Rectal smooth muscle tissue (tissue), 1 donor: Measurements from ENCODE around the gene PLXNB2.

Experiments used
- H3K27ac ChIP-seq: one replicate; pipeline ENCODE4 v1.7.0; 2013; ENCODE audit warnings: low read depth, low read length, inconsistent platforms
- H3K27me3 ChIP-seq: one replicate; pipeline ENCODE4 v1.7.0; 2013; ENCODE audit warnings: low read length; ENCODE audit not compliant: control insufficient read depth, insufficient read depth
- H3K36me3 ChIP-seq: one replicate; pipeline ENCODE4 v1.7.0; 2013; ENCODE audit warnings: low read length; ENCODE audit not compliant: control insufficient read depth, insufficient read depth
- H3K4me1 ChIP-seq: one replicate; pipeline ENCODE4 v1.7.0; 2013; ENCODE audit warnings: low read length; ENCODE audit not compliant: control insufficient read depth, insufficient read depth
- H3K4me3 ChIP-seq: one replicate; pipeline ENCODE4 v1.7.0; 2013; ENCODE audit warnings: low read length
- H3K9ac ChIP-seq: one replicate; pipeline ENCODE4 v1.7.0; 2013; ENCODE audit warnings: low read length

The PLXNB2 gene

DNA sequence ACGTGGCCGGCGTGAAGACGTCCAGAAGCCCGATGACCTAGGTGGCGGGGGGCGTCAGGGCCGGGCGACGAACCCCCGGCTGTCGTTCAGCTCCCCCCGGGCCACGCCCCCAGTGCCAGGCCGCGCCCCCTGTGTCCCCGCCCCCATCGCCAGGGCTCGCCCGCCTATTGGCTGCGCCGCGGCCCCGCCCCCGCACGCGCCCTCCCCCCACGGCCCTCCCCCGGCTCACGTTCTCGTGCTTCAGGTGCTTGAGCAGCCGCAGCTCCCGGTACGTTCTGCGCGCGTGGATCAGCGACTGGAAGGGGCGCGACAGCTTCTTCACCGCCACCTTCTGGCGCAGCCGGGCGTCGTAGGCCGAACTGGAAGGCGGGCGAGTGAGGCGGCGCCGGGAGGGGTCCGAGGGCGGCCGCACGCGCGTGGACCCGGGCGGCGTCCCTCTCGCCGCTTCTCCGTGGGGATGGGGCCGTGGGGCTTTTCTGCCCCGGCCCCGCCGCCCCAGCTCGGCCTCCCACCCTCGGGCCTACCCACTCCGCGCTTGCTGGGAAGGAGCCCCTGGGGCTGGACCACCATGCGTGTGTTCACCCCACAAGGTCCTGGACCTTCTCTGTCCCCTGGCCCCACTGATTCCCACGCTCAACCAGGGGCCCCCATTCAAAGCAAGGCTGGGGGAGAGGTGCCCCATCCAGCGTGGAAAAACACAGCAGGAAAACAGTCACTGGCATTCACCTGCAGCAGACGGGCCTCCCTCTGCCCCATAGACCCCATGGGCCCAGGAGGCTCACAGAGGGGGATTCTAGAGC, 39.7 kb downstream of the PLXNB2 start:
- H3K4me1 ChIP-seq: peaks cover 8% of the 10 kb centered on the region
- H3K4me3 ChIP-seq: peak overlapping the region; percentile 21
- no peak overlapping the region for H3K27ac ChIP-seq
- H3K36me3 ChIP-seq: no peaks in the 10 kb centered on the region
- H3K9ac ChIP-seq: no peak overlapping the region
- H3K27me3 ChIP-seq: peaks cover 11% of the 10 kb centered on the region

DNA sequence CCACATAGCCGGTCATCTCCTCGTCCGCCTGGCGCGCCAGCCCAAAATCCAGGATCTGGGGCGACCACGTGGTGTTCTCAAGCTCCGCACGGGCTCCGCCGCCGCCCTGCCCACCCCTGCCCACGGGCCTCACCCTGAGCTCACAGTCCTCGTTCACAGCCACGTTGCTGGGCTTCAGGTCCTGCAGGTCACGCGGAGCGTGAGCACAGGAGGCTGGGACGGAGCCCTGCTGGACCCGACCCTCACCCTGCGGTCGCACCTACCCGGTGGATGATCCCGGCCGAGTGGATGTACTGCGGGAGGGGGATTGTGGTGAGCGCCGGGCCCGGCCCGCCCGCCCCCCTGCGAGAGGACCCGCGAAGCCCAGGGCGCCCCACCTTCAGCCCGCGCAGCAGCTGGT, 40.5 kb downstream of the PLXNB2 start:
- Histone ChIP-seq H3K9ac (no peak overlapping the region), H3K27ac (no peak overlapping the region), H3K4me3 (no peak overlapping the region), H3K27me3 (peaks cover 19% of the 10 kb centered on the region), H3K4me1 (peaks cover 8% of the 10 kb centered on the region), H3K36me3 (no peaks in the 10 kb centered on the region)

- Histone ChIP-seq H3K4me3 (no peak overlapping the region), H3K36me3 (no peaks in the 10 kb centered on the region), H3K4me1 (peaks cover 2% of the 10 kb centered on the region), H3K9ac (no peak overlapping the region), H3K27ac (no peak overlapping the region), H3K27me3 (peaks cover 27% of the 10 kb centered on the region)
These were observed 42.3 kb downstream of the PLXNB2 start for GRCh38 chr22:50264946-50265669.

DNA sequence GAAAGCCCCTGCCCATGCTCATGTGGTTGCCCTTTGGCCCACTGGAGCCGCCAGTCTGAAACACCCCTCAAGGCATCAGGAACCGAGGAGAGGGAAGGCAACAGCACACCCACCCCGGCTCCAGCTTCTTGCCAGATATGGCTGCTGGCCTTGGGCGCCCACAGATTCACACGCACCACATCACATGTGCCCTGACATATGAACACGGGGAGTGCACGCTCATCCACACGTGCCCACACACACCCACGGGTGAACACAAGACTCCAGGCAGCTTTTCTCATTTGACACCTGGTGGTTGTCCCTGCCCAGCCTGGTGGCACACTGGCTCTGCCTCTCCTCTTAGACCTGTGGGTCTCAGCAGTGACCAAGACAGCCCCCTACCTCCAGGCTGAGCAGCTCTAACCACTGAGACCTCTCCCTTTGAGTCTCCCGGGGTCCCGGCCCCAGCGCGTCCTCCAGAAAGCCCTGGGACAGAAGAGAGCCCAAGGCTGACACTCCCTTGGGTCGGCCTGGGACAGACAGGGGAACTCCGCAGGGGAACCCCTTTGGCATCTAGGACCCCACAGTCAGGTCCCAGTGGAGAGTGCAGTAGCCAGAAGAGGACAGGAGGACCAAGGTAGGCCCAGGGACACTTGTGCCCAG, 43.2 kb downstream of the PLXNB2 start:
- H3K4me1 ChIP-seq: peaks cover 2% of the 10 kb centered on the region
- H3K9ac ChIP-seq: no peak overlapping the region

DNA sequence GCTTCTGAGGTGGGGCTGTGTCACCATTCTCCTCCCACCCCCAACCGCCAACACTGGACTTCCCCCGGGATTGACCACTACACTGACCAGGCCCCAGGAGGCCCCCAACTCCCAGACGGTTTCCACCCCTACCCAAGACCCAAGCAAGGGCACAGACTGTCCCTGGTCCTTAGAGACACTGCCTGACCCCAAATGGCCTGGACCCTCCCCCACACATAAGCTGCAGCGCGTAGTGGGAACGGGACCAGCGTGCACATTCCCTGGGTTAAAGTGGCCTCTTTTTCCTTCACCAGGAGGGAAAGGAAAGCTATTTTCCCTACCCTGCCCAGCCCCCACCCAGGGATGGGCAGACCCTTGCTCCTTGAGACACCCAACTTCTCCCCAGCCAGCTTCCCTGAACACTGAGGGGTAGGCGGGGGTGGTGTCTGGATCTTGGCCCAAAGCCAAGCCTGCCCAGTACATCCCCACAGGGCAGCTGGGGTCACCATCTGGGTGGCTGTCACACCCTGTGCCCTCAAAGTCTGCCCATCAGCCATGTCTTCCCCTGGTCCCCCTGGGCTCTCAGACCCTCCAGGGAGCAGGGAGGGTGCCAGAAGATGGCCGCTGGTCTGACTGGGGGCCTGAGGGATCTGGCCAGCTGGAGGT, 44.4 kb downstream of the PLXNB2 start:
- Histone ChIP-seq H3K4me3 (no peak overlapping the region), H3K27me3 (peaks cover 29% of the 10 kb centered on the region), H3K27ac (no peak overlapping the region), H3K36me3 (no peaks in the 10 kb centered on the region), H3K9ac (no peak overlapping the region), H3K4me1 (peaks cover 2% of the 10 kb centered on the region)

More for the DNA sequence above, 43.2 kb downstream of the PLXNB2 start:
- Histone ChIP-seq H3K27me3 (peaks cover 29% of the 10 kb centered on the region), H3K4me3 (no peak overlapping the region), H3K27ac (no peak overlapping the region), H3K36me3 (no peaks in the 10 kb centered on the region)

- no peak overlapping the region for H3K27ac ChIP-seq
- no peaks in the 10 kb centered on the region for H3K36me3 ChIP-seq
- peaks cover 29% of the 10 kb centered on the region for H3K27me3 ChIP-seq
- H3K4me3 ChIP-seq: no peak overlapping the region
- no peak overlapping the region for H3K9ac ChIP-seq
- peaks cover 2% of the 10 kb centered on the region for H3K4me1 ChIP-seq
These were observed 45.0 kb downstream of the PLXNB2 start for GRCh38 chr22:50262460-50262911.

DNA sequence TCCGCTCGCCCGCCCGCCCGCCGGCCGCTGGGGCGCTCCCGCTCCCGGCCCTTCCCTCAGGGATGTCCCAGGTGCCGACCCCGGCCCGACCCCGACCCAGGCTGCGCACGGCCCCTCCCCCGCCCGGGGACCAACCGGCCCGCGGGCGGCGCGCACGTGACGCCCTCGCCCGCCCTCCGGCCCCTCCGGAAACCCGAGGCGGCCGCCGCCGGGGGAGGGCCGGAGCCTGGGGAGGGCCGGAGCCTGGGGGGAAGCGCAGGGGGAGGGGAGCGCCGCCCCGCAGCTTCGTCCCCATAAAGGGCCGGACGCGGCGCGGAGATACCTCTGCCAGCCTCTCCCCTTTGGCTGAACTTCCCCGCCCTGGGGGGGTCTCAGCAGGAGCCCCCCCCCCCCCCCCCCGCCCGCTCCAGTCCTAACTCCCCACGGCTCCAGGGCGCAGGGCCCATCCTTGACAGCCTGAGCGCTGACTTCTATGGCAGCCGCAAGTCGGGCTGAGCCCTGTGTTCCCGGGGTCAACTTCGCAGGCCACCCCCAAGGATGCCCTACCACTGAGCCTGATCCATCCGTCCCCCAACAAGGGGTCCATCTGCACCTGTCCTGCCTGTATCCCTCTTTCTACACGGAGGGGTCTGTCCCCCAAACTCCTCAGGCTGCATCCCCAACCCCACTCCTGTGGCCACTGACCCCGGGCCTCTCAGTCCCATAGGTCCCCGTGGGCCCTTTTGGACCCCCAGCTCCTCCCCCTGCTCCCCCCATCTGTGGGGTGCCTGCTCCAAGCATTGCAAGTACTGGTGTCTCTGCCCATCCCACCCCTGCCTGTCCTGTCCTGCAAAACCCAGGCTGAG, 45.6 kb downstream of the PLXNB2 start, which contains the start of gene MAPK12:
Gene MAPK12, minus strand, starts transcription at position 69 of the 845 bp plus-strand sequence. CDS start 174 bp downstream, outside the sequence.
- Histone ChIP-seq H3K27me3 (peaks cover 29% of the 10 kb centered on the region), H3K4me1 (peaks cover under 1% of the 10 kb centered on the region), H3K36me3 (no peaks in the 10 kb centered on the region), H3K27ac (no peak within 1 kb of the TSS), H3K9ac (no peak within 1 kb of the TSS), H3K4me3 (peak within 1 kb of the TSS; percentile 32)

- H3K4me1 ChIP-seq: no peaks in the 10 kb centered on the region
- H3K9ac ChIP-seq: no peak overlapping the region
- peaks cover 31% of the 10 kb centered on the region for H3K27me3 ChIP-seq
- no peak overlapping the region for H3K27ac ChIP-seq
- H3K36me3 ChIP-seq: no peaks in the 10 kb centered on the region
- H3K4me3 ChIP-seq: peak overlapping the region; percentile 32
These were observed 46.4 kb downstream of the PLXNB2 start for GRCh38 chr22:50260801-50261614.

- Histone ChIP-seq H3K9ac (no peak overlapping the region), H3K4me1 (no peaks in the 10 kb centered on the region), H3K4me3 (peak overlapping the region; percentile 32), H3K27ac (no peak overlapping the region), H3K36me3 (no peaks in the 10 kb centered on the region), H3K27me3 (peaks cover 31% of the 10 kb centered on the region)
These were observed 47.0 kb downstream of the PLXNB2 start for GRCh38 chr22:50260434-50260800.

DNA sequence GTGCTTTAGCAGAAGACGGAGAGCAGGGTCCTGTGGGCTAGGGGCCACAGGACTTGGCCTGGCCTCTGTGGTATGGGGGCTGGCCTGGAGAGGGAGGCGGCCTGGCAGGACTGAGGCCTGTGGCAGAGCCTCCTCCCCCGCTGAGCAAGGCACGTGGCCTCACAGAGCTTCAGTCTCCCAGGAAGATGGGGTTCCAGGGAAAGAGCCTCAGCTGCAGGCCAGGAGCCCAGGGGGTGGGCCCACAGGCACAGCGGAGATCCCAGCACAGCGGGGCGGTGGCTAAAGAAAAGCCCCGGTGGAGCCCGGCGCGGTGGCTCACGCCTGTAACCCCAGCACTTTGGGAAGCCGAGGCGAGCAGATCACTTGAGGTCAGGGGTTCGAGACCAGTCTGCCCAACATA, 48.1 kb downstream of the PLXNB2 start:
- H3K27me3 ChIP-seq: peaks cover 27% of the 10 kb centered on the region
- no peak overlapping the region for H3K4me3 ChIP-seq
- H3K36me3 ChIP-seq: no peaks in the 10 kb centered on the region
- H3K27ac ChIP-seq: no peak overlapping the region
- H3K4me1 ChIP-seq: no peaks in the 10 kb centered on the region
- no peak overlapping the region for H3K9ac ChIP-seq
